HEK293T (cell line): Measurements from ENCODE around the gene DEUP1.
"Not testable (repeated sequence)": the region's sequence is repeated elsewhere in the genome, so short reads cannot be mapped to it uniquely, and the experiment has no call there.

ENCODE experiments used
- BHLHE40 ChIP-seq: fragments of 450-650 bp; IDR thresholded peaks from 2 replicates; pipeline ENCODE4 v1.6.1; 2016; ENCODE audit warnings: mild to moderate bottlenecking, moderate library complexity, borderline replicate concordance
- ELF4 ChIP-seq: fragments of 450-650 bp; IDR thresholded peaks from 2 replicates; pipeline ENCODE4 v1.6.1; 2017; ENCODE audit warnings: antibody characterized with exemption
- FOXK2 ChIP-seq: fragments of 450-650 bp; IDR thresholded peaks from 2 replicates; pipeline ENCODE4 v1.6.1; 2016; ENCODE audit warnings: mild to moderate bottlenecking
- FOXM1 ChIP-seq: fragments of 450-650 bp; IDR thresholded peaks from 2 replicates; pipeline ENCODE4 v1.6.1; 2017; ENCODE audit warnings: mild to moderate bottlenecking, borderline replicate concordance
- NFRKB ChIP-seq: fragments of 450-650 bp; IDR thresholded peaks from 2 replicates; pipeline ENCODE4 v1.6.1; 2016; ENCODE audit warnings: mild to moderate bottlenecking, moderate library complexity
- SP1 ChIP-seq: fragments of 450-650 bp; IDR thresholded peaks from 2 replicates; pipeline ENCODE4 v1.6.1; 2017
- ZNF384 ChIP-seq: fragments of 450-650 bp; IDR thresholded peaks from 2 replicates; pipeline ENCODE4 v1.6.1; 2016

- not testable (repeated sequence) for TF ChIP-seq ZNF384, SP1, FOXM1, FOXK2, ELF4, BHLHE40, NFRKB
Observed at GRCh38 chr11:93463666-93464065, 133.1 kb downstream of the DEUP1 start.
